ENCODE measurements around the gene KRTAP13-1.

DNA sequence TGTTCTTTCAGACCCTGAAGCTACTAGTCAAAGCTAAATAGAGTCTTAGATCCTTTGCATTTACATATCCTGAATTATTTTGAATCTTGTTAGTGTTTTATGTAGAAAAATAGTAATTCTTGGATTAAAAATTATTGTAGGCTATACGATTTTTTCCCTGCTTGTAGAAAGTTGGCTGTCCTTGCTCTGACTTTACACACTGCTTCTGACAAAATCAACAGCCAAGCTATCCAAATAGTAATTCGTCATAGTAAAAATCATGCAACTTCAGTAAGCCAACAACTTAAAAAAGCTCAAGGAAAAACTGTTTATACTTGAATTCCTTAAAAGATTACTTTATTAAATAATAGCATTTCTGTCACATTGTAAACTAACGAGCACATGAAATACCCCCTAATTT is 39.9 kb upstream of the KRTAP13-1 start:
- TF ChIP-seq, protein P1, sequence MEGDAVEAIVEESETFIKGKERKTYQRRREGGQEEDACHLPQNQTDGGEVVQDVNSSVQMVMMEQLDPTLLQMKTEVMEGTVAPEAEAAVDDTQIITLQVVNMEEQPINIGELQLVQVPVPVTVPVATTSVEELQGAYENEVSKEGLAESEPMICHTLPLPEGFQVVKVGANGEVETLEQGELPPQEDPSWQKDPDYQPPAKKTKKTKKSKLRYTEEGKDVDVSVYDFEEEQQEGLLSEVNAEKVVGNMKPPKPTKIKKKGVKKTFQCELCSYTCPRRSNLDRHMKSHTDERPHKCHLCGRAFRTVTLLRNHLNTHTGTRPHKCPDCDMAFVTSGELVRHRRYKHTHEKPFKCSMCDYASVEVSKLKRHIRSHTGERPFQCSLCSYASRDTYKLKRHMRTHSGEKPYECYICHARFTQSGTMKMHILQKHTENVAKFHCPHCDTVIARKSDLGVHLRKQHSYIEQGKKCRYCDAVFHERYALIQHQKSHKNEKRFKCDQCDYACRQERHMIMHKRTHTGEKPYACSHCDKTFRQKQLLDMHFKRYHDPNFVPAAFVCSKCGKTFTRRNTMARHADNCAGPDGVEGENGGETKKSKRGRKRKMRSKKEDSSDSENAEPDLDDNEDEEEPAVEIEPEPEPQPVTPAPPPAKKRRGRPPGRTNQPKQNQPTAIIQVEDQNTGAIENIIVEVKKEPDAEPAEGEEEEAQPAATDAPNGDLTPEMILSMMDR (conservative IDR thresholded peaks at IDR 0.05; ENCODE audit: low read length): no peak
- TF ChIP-seq EZH2phosphoT487 (IDR thresholded peaks at IDR 0.05; ENCODE audit: borderline replicate concordance): no peak

All from Loucy (cell line).